ENCODE measurements around the gene SURF6.

- TF ChIP-seq POLR2AphosphoS5 (IDR thresholded peaks at IDR 0.05; ENCODE audit: low read depth, low read length) (no peak), SIN3A (IDR thresholded peaks at IDR 0.05; ENCODE audit: borderline replicate concordance, insufficient read depth, low read length) (no peak), FOXP2 (optimal IDR thresholded peaks at IDR 0.05; ENCODE audit: borderline replicate concordance, extremely low read depth, extremely low read length, insufficient read depth) (no peak), TAF1 (IDR thresholded peaks at IDR 0.05; ENCODE audit: borderline replicate concordance, insufficient read depth, low read length) (no peak)
- TF ChIP-seq, protein P1, sequence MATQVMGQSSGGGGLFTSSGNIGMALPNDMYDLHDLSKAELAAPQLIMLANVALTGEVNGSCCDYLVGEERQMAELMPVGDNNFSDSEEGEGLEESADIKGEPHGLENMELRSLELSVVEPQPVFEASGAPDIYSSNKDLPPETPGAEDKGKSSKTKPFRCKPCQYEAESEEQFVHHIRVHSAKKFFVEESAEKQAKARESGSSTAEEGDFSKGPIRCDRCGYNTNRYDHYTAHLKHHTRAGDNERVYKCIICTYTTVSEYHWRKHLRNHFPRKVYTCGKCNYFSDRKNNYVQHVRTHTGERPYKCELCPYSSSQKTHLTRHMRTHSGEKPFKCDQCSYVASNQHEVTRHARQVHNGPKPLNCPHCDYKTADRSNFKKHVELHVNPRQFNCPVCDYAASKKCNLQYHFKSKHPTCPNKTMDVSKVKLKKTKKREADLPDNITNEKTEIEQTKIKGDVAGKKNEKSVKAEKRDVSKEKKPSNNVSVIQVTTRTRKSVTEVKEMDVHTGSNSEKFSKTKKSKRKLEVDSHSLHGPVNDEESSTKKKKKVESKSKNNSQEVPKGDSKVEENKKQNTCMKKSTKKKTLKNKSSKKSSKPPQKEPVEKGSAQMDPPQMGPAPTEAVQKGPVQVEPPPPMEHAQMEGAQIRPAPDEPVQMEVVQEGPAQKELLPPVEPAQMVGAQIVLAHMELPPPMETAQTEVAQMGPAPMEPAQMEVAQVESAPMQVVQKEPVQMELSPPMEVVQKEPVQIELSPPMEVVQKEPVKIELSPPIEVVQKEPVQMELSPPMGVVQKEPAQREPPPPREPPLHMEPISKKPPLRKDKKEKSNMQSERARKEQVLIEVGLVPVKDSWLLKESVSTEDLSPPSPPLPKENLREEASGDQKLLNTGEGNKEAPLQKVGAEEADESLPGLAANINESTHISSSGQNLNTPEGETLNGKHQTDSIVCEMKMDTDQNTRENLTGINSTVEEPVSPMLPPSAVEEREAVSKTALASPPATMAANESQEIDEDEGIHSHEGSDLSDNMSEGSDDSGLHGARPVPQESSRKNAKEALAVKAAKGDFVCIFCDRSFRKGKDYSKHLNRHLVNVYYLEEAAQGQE (IDR thresholded peaks at IDR 0.05; ENCODE audit: insufficient read depth in 1 of 2, low read depth in 2 of 2, low read length in 2 of 2) = no peak
These were observed 10.2 kb upstream of the SURF6 start for GRCh38 chr9:133346021-133346785.

All from PFSK-1 (cell line).